SK-N-SH treated with all-trans-retinoic acid at 6 μM for 48 hours (cell line): ENCODE results near the gene PIEZO1.

Experiments
- ARNTL ChIP-seq: fragments of 450-650 bp; formaldehyde crosslinking; IDR thresholded peaks from 2 replicates; pipeline ENCODE4 v1.5.0; 2020; ENCODE audit warnings: low read depth, mild to moderate bottlenecking, moderate library complexity, borderline replicate concordance
- BACH2 ChIP-seq: fragments of 250-450 bp; sonication (Bioruptor Pico); IDR thresholded peaks from 2 replicates; pipeline ENCODE4 v1.9.0; 2021; ENCODE audit warnings: mild to moderate bottlenecking, borderline replicate concordance
- RARB ChIP-seq: fragments of 250-450 bp; sonication (Bioruptor Pico); IDR thresholded peaks from 2 replicates; pipeline ENCODE4 v1.8.0; 2021; ENCODE audit warnings: mild to moderate bottlenecking, moderate library complexity
- TCF4 ChIP-seq: fragments of 250-450 bp; sonication (Bioruptor Pico); IDR thresholded peaks from 2 replicates; pipeline ENCODE4 v1.8.0; 2021; ENCODE audit warnings: mild to moderate bottlenecking, moderate library complexity, borderline replicate concordance
- ZFP30 ChIP-seq: fragments of 450-650 bp; formaldehyde crosslinking; IDR thresholded peaks from 2 replicates; pipeline ENCODE4 v1.5.0; 2022; ENCODE audit warnings: mild to moderate bottlenecking, moderate library complexity
- ZNF565 ChIP-seq: fragments of 450-650 bp; formaldehyde crosslinking; conservative IDR thresholded peaks from 2 replicates; pipeline ENCODE4 v1.5.0; 2020; ENCODE audit warnings: low read depth, mild to moderate bottlenecking, moderate library complexity

DNA sequence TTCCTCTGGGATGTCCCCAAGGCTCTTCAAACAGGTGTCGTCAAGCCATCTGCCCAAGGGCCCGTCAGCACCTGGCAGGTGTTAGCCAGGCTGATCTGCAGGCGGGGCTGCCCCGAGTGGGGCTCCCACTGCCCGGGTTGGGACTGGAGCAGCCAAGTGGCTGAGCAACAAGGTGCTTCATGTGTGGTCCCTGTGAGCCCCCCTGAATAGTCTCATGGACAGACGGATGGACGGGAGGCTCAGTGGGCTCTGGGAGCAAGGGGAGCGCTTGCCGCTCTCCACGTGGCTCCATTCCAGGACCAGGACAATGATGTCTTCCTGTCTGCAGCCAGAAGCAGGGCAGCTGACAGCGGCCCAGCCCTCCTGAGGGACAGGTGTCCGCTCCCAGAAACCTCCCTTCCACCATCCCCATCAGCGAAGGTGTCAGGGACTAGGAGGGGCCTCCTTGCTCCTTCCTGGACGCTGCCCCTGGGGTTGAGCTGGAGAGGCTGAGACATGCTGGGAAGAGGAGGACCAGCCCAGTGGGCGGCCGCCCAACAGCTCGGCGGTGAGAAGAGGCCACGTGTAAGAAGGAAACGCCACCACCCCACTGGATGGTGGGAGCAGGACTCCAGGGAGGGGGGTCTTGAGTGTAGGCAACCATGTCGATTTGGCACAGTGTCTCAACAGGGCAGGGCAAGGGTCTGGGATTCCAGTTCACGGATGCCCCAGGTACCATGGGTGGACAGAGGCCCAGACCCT is 108.3 kb downstream of the PIEZO1 start:
- TF ChIP-seq TCF4 (CRISPR knock-in tag) (no peak), BACH2 (no peak), ARNTL (CRISPR knock-in tag) (no peak), ZFP30 (CRISPR knock-in tag) (no peak), ZNF565 (CRISPR knock-in tag) (no peak), RARB (no peak)
